Ovary (tissue), 9 donors: Measurements from ENCODE around the gene STK32A. TPM values are rescaled to one million over a fixed set of nuclear protein-coding genes. Genes with fewer than 3 reads are reported as not detected.
A peak's percentile ranks its signal among the peaks of the same experiment; 100 is the strongest.

Source experiments
- DNase-seq, 5 donors: peaks; one replicate each; pipeline ENCODE4 v3.0.0-alpha.2; 2019 to 2020
- H3K27ac ChIP-seq, 2 donors: fragments of 200-600 bp; one replicate each; pipeline versions ENCODE4 v1.5.1 to v1.8.0; 2019 to 2022
- H3K27me3 ChIP-seq: fragments of 200-600 bp; one replicate; pipeline ENCODE4 v1.8.0; 2022
- H3K36me3 ChIP-seq: fragments of 200-600 bp; sonication (generic); one replicate; pipeline ENCODE4 v1.5.1; 2019
- H3K4me1 ChIP-seq: one replicate; pipeline ENCODE4 v1.8.1; 2013; ENCODE audit warnings: mild to moderate bottlenecking, moderate library complexity; ENCODE audit not compliant: insufficient read depth
- H3K4me3 ChIP-seq: fragments of 200-600 bp; sonication (generic); one replicate; pipeline ENCODE4 v1.5.1; 2017
- H3K9me3 ChIP-seq, 2 donors: fragments of 200-600 bp in 1 of 2; sonication (generic) in 1 of 2; one replicate each; pipeline versions ENCODE4 v1.5.1 to v1.8.1; 2013 to 2019; ENCODE audit warnings: mild to moderate bottlenecking in 1 of 2, moderate library complexity in 1 of 2
- CTCF ChIP-seq, 3 donors: fragments of 450-650 bp in 2 of 3; fragments of 200-600 bp in 1 of 3; IDR thresholded peaks; one replicate each; pipeline versions ENCODE4 v1.5.1 to v1.8.0; 2016 to 2022; ENCODE audit warnings: antibody characterized with exemption in 3 of 3, mild to moderate bottlenecking in 1 of 3
- EP300 ChIP-seq: sonication (generic); formaldehyde crosslinking; IDR thresholded peaks from one replicate; pipeline ENCODE4 v1.6.1; 2017; ENCODE audit warnings: antibody characterized with exemption
- POLR2A ChIP-seq: fragments of 450-650 bp; IDR thresholded peaks from one replicate; pipeline ENCODE4 v1.6.1; 2017; ENCODE audit warnings: antibody characterized with exemption, mild to moderate bottlenecking, moderate library complexity
- WGBS, 3 donors: extraction: QIAGEN DNeasy Blood & Tissue Kit in 1 of 3; methylation state at CpG; one replicate each; pipeline versions ENCODE4 v1.1.5 to v1.1.7; 2013 to 2017; 5-methylcytosine and 5-hydroxymethylcytosine counted together
- intact Hi-C, 4 donors: fragments of 100-400 bp; cut with DNase I; formaldehyde crosslinking; loops; one replicate each; pipeline versions ENCODE4 v1.11.0 to v1.15.1; 2022 to 2023
- polyA plus RNA-seq, 2 donors: library from polyadenylated mRNA; stranded (reverse); fragments of 200-250 nt in 1 of 2; fragments of 350-450 nt in 1 of 2; fragmentation: Illumina TruSeq in 1 of 2; extraction: RNeasy Lipid Tissue Mini Kit (QIAGEN cat#74804) in 1 of 2; gene quantifications; one replicate each; pipeline ENCODE4 v1.2.3, GENCODE V29; 2013 to 2014
- total RNA-seq, 7 donors: library from RNA; depleted of rRNA in 2 of 7; stranded (reverse); fragments of >200 nt in 2 of 7; fragmentation: NEBNext Ultra II Directional in 3 of 7; extraction: Animal tissue kit (Norgen Biotek cat#: 25700) in 3 of 7; gene quantifications; one replicate each; pipeline versions ENCODE4 v1.1.0 to v1.2.4, GENCODE V29; 2016 to 2023
- donor health status: DM: no; HTN: no; CAD: no; lungs with moderate emphysema.
- donor health status: DM: no; HTN: no; CAD: no.
- donor health status: Bipolar disorder and iron deficiency.
- donor health status: DM: yes; HTN: yes; CAD: no.
- donor health status: DM: no; HTN: no; CAD: no.
- donor health status: DM: yes; HTN: yes; CAD: no.

Gene STK32A
- total and polyA plus RNA-seq, 9 donors: 1.8 to 9.0 (median 6.4) TPM

GRCh38 chr5:147390654-147391225 is 155.9 kb downstream of the STK32A start:
- no peaks in the 10 kb centered on the region for H3K36me3 ChIP-seq
- H3K4me3 ChIP-seq: no peak overlapping the region
- no peak for DNase-seq
- WGBS, 3 donors: 49 to 71% (median 66%) methylated on average over 3 of the region's 3 CpGs
- no peak overlapping the region for H3K27ac ChIP-seq
- no peaks in the 10 kb centered on the region for H3K27me3 ChIP-seq
- no peak for TF ChIP-seq EP300
- TF ChIP-seq CTCF (IDR thresholded peaks at IDR 0.05): no peak
- no peak for TF ChIP-seq POLR2A
- peaks cover 3% of the 10 kb centered on the region for H3K4me1 ChIP-seq
- no peaks in the 10 kb centered on the region for H3K9me3 ChIP-seq
- intact Hi-C loops: no loop called here

- Histone ChIP-seq H3K36me3 (no peaks in the 10 kb centered on the region), H3K4me3 (no peak overlapping the region), H3K4me1 (peaks cover 6% of the 10 kb centered on the region), H3K9me3 (no peaks in the 10 kb centered on the region), H3K27ac (no peak overlapping the region), H3K27me3 (no peaks in the 10 kb centered on the region)
- intact Hi-C loops: no loop called here
- 55 to 61% (median 56%) methylated on average over 5 of the region's 5 CpGs for WGBS, 3 donors
- DNase-seq: peak in 1 of 5 donors; percentile 43
- TF ChIP-seq POLR2A: no peak
- peak in 1 of 3 donors; percentile 24 for TF ChIP-seq CTCF (IDR thresholded peaks at IDR 0.05)
Measured at GRCh38 chr5:147391781-147392180, 157.0 kb downstream of the STK32A start.

GRCh38 chr5:147393874-147394672 is 159.2 kb downstream of the STK32A start:
- Histone ChIP-seq H3K4me3 (no peak overlapping the region), H3K9me3 (no peaks in the 10 kb centered on the region), H3K27me3 (no peaks in the 10 kb centered on the region), H3K36me3 (no peaks in the 10 kb centered on the region), H3K4me1 (peaks cover 3% of the 10 kb centered on the region), H3K27ac (no peak overlapping the region)
- 77 to 86% (median 81%) methylated on average over 15 of the region's 15 CpGs for WGBS, 3 donors
- DNase-seq: peak in 1 of 5 donors; percentile 47
- no peak for TF ChIP-seq EP300
- no peak for TF ChIP-seq POLR2A
- no peak for TF ChIP-seq CTCF (IDR thresholded peaks at IDR 0.05)
- intact Hi-C loops: no loop called here

GRCh38 chr5:147396070-147396823 is 161.4 kb downstream of the STK32A start:
- no peaks in the 10 kb centered on the region for H3K36me3 ChIP-seq
- H3K4me1 ChIP-seq: peaks cover 3% of the 10 kb centered on the region
- H3K4me3 ChIP-seq: no peak overlapping the region
- DNase-seq: peak; percentile 49 to 83 (median 57)
- H3K9me3 ChIP-seq: no peaks in the 10 kb centered on the region
- 41 to 60% (median 58%) methylated on average over 8 of the region's 8 CpGs for WGBS, 3 donors
- TF ChIP-seq POLR2A (no peak), CTCF (IDR thresholded peaks at IDR 0.05) (no peak), EP300 (no peak)
- H3K27me3 ChIP-seq: no peaks in the 10 kb centered on the region
- H3K27ac ChIP-seq: no peak overlapping the region
- intact Hi-C loops: no loop called here
